ENCODE data around the gene ATP8B1.

ATP8B1 gene

DNA sequence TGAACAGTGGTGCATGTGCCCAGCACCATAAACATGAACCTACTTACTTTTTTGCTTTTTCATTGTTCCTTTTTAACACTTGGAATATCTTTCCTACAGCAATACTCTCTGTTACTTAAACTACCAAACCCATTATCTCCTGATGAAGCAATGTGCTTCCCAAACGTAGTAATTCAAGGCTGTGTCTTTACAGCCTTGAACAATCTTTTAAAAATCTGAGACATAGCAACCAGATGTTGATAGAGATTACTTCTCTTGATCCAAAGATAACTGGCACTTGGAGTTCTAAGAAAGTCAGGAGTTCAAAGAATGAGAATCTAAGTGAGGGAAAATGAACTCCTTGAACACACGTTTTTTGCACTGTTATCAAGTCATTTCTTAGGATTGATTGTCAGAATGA lies 40.4 kb downstream of the ATP8B1 start:
- H3K9me3 ChIP-seq (ENCODE audit: low read length), result no peaks in the 10 kb centered on the region
- H3K4me1 ChIP-seq (ENCODE audit: insufficient read depth, low read length), result no peaks in the 10 kb centered on the region
- no peaks in the 10 kb centered on the region for H3K36me3 ChIP-seq (ENCODE audit: insufficient read depth, low read length)
- no peak overlapping the region for H3K4me3 ChIP-seq (ENCODE audit: low read length)
- H2AFZ ChIP-seq (ENCODE audit: low read depth, low read length), result no peak overlapping the region
- H3K27me3 ChIP-seq (ENCODE audit: insufficient read depth, low read length), result no peaks in the 10 kb centered on the region

DNA sequence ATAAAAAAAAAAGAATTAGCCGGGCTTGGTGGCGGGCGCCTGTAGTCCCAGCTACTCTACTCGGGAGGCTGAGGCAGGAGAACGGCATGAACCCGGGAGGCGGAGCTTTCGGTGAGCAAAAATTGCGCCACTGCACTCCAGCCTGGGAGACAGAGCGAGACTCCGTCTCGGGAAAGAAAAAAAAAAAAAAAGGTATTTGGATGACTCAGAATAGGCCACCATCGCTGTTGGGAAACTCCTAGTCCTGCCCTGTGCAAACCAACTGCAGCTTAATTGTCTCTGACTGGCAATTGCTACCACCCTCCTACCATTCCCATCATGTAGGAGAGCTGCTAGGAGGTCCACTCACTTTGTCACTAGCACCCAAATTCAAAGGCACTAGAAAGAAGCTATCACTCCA lies 43.5 kb downstream of the ATP8B1 start:
- Histone ChIP-seq H2AFZ (ENCODE audit: low read depth, low read length) (no peak overlapping the region), H3K9me3 (ENCODE audit: low read length) (no peaks in the 10 kb centered on the region), H3K4me1 (ENCODE audit: insufficient read depth, low read length) (no peaks in the 10 kb centered on the region), H3K27me3 (ENCODE audit: insufficient read depth, low read length) (no peaks in the 10 kb centered on the region), H3K36me3 (ENCODE audit: insufficient read depth, low read length) (no peaks in the 10 kb centered on the region), H3K4me3 (ENCODE audit: low read length) (no peak overlapping the region)

GRCh38 chr18:57755473-57756067 lies 47.5 kb downstream of the ATP8B1 start:
- no peaks in the 10 kb centered on the region for H3K4me1 ChIP-seq (ENCODE audit: insufficient read depth, low read length)
- H2AFZ ChIP-seq (ENCODE audit: low read depth, low read length), result no peak overlapping the region
- no peaks in the 10 kb centered on the region for H3K9me3 ChIP-seq (ENCODE audit: low read length)
- H3K36me3 ChIP-seq (ENCODE audit: insufficient read depth, low read length), result no peaks in the 10 kb centered on the region
- no peaks in the 10 kb centered on the region for H3K27me3 ChIP-seq (ENCODE audit: insufficient read depth, low read length)
- no peak overlapping the region for H3K4me3 ChIP-seq (ENCODE audit: low read length)

DNA sequence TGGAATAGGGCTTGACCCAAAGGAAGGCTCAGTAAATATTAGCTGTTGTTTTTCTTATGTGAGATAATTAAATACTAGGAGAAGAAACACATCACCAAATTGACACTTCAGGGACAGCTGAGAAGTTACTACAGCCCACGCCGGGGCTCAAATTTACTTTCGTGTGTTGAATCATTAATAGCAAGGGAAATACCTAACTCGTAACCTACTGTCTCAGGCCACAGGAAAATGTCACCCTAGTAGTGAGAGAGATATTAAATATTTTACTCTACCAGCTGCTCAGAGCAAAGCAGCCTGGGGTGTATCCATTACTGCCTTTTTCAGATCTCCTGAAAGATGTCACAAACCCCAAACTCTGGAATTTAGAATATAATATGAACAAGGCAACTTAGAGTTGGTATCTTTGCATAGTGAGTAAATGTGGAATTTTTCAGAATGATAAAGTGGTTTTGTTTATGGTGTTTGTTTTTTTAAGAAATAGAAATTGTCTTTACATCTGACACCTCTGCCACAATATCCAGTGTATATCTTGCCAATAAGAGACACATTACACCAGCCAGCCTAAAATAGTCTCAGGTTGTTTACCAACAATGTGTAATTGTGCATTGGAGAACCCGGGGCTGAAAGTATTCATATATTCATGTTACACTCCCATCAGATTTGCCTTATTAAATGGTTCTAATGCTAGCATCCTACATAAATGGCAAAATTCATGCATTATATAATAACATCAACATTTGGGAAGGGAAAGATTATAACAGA lies 48.4 kb downstream of the ATP8B1 start:
- no peaks in the 10 kb centered on the region for H3K9me3 ChIP-seq (ENCODE audit: low read length)
- H3K27me3 ChIP-seq (ENCODE audit: insufficient read depth, low read length), result no peaks in the 10 kb centered on the region
- no peak overlapping the region for H2AFZ ChIP-seq (ENCODE audit: low read depth, low read length)
- H3K36me3 ChIP-seq (ENCODE audit: insufficient read depth, low read length), result no peaks in the 10 kb centered on the region
- no peak overlapping the region for H3K4me3 ChIP-seq (ENCODE audit: low read length)
- no peaks in the 10 kb centered on the region for H3K4me1 ChIP-seq (ENCODE audit: insufficient read depth, low read length)

GRCh38 chr18:57753063-57753462 lies 50.1 kb downstream of the ATP8B1 start:
- H3K9me3 ChIP-seq (ENCODE audit: low read length), result no peaks in the 10 kb centered on the region
- H3K27me3 ChIP-seq (ENCODE audit: insufficient read depth, low read length), result no peaks in the 10 kb centered on the region
- no peak overlapping the region for H3K4me3 ChIP-seq (ENCODE audit: low read length)
- H3K4me1 ChIP-seq (ENCODE audit: insufficient read depth, low read length), result no peaks in the 10 kb centered on the region
- H2AFZ ChIP-seq (ENCODE audit: low read depth, low read length), result no peak overlapping the region
- H3K36me3 ChIP-seq (ENCODE audit: insufficient read depth, low read length), result no peaks in the 10 kb centered on the region

- no peaks in the 10 kb centered on the region for H3K27me3 ChIP-seq (ENCODE audit: insufficient read depth, low read length)
- H2AFZ ChIP-seq (ENCODE audit: low read depth, low read length), result no peak overlapping the region
- H3K4me3 ChIP-seq (ENCODE audit: low read length), result no peak overlapping the region
Measured at GRCh38 chr18:57749604-57749970, 53.5 kb downstream of the ATP8B1 start.

GRCh38 chr18:57748770-57749603 lies 54.1 kb downstream of the ATP8B1 start:
- H3K9me3 ChIP-seq (ENCODE audit: low read length), result no peaks in the 10 kb centered on the region
- H3K36me3 ChIP-seq (ENCODE audit: insufficient read depth, low read length), result no peaks in the 10 kb centered on the region
- H3K4me3 ChIP-seq (ENCODE audit: low read length), result no peak overlapping the region
- no peaks in the 10 kb centered on the region for H3K4me1 ChIP-seq (ENCODE audit: insufficient read depth, low read length)
- H2AFZ ChIP-seq (ENCODE audit: low read depth, low read length), result no peak overlapping the region
- H3K27me3 ChIP-seq (ENCODE audit: insufficient read depth, low read length), result no peaks in the 10 kb centered on the region

More at GRCh38 chr18:57749604-57749970, 53.5 kb downstream of the ATP8B1 start:
- Histone ChIP-seq H3K36me3 (ENCODE audit: insufficient read depth, low read length) (no peaks in the 10 kb centered on the region), H3K9me3 (ENCODE audit: low read length) (no peaks in the 10 kb centered on the region), H3K4me1 (ENCODE audit: insufficient read depth, low read length) (no peaks in the 10 kb centered on the region)

DNA sequence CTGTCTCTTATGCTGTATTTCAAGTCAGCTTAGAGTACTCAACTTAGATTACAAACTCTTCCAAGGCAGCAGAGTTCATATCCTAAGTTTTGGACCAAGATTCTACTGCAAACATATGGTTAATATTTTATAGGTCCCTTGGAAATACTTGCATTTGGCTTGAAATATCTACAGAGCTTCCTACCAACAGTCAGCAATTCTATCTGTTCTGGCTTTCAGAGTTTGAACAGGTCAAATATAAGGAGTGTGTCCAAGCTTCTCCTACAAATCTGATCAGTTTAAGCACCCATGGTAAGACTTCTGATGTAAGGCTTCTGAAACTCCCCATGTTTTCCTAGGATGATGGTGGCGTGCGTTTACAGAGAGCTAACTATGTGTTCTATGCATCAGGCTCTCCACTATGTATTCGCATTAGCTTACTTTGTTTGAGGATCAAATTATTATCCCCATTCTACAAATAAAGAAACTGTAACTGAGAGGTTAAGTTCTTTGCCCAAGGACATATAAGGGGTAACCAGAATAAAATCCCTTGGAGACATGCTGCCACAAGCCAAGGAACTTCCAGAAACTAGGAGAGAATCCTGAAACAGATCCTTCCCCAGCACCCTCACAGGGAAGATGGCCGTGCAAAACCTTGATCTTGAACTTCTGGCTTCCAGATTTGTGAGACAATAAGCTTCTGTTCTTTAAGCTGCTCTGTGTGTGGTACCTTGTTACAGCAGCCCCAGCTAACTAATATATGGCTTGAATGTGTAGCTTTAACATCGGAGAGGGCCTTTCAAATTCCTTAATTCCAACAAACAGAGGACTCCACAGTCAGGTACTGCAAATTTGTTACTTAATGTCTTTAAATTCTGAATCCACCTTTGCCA lies 55.1 kb downstream of the ATP8B1 start:
- H3K36me3 ChIP-seq (ENCODE audit: insufficient read depth, low read length), result no peaks in the 10 kb centered on the region
- H3K27me3 ChIP-seq (ENCODE audit: insufficient read depth, low read length), result no peaks in the 10 kb centered on the region
- H3K4me3 ChIP-seq (ENCODE audit: low read length), result no peak overlapping the region
- no peaks in the 10 kb centered on the region for H3K9me3 ChIP-seq (ENCODE audit: low read length)
- H3K4me1 ChIP-seq (ENCODE audit: insufficient read depth, low read length), result no peaks in the 10 kb centered on the region
- no peak overlapping the region for H2AFZ ChIP-seq (ENCODE audit: low read depth, low read length)

DNA sequence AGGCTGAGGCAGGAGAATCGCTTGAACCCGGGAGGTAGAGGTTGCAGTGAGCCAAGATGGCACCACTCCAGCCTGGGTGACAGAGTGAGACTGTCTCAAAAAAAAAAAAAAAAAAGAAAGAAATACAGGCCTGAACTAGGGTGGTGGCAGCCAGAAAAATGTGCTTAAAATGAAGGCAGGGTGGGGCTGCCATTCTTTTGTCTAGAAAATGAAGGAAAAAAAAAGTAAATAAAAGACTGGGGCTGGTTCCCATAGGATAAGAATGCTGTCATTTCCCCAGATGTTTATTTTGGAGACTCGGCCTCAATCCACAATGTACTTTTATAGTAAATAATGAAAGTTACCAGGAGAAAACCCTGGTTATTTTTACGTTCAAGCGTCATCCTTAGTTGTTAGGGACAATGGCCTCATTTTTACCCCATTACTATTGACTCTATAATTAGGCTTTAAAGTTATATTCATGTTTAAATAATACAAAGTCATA lies 58.9 kb downstream of the ATP8B1 start:
- H3K4me3 ChIP-seq (ENCODE audit: low read length), result no peak overlapping the region
- no peaks in the 10 kb centered on the region for H3K4me1 ChIP-seq (ENCODE audit: insufficient read depth, low read length)
- no peaks in the 10 kb centered on the region for H3K9me3 ChIP-seq (ENCODE audit: low read length)
- no peak overlapping the region for H2AFZ ChIP-seq (ENCODE audit: low read depth, low read length)
- H3K36me3 ChIP-seq (ENCODE audit: insufficient read depth, low read length), result no peaks in the 10 kb centered on the region
- H3K27me3 ChIP-seq (ENCODE audit: insufficient read depth, low read length), result no peaks in the 10 kb centered on the region

GRCh38 chr18:57743008-57743407 lies 60.1 kb downstream of the ATP8B1 start:
- H3K36me3 ChIP-seq (ENCODE audit: insufficient read depth, low read length), result no peaks in the 10 kb centered on the region
- H3K4me1 ChIP-seq (ENCODE audit: insufficient read depth, low read length), result no peaks in the 10 kb centered on the region
- no peak overlapping the region for H2AFZ ChIP-seq (ENCODE audit: low read depth, low read length)
- H3K9me3 ChIP-seq (ENCODE audit: low read length), result no peaks in the 10 kb centered on the region
- H3K4me3 ChIP-seq (ENCODE audit: low read length), result no peak overlapping the region
- no peaks in the 10 kb centered on the region for H3K27me3 ChIP-seq (ENCODE audit: insufficient read depth, low read length)

DNA sequence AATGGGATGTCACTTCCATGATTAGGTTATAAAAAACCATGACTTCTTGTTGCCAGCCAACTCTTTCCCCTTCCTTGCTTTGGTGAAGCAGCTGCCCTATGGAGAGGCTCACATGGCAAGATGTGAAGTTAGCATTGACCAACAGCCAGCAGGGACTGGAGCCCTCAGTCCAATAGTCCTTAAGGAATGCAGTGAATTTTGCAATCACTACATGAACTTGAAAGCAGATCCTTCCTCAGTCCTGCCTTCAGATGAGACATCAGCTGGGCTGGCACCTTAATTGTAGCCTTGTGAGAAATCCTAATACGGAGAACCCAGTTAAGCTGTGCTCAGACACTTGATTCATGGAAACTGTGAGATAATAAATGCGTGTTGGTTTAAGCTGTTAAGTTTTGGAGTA lies 61.8 kb downstream of the ATP8B1 start:
- Histone ChIP-seq H2AFZ (ENCODE audit: low read depth, low read length) (no peak overlapping the region), H3K9me3 (ENCODE audit: low read length) (no peaks in the 10 kb centered on the region), H3K4me1 (ENCODE audit: insufficient read depth, low read length) (no peaks in the 10 kb centered on the region), H3K36me3 (ENCODE audit: insufficient read depth, low read length) (no peaks in the 10 kb centered on the region), H3K4me3 (ENCODE audit: low read length) (no peak overlapping the region), H3K27me3 (ENCODE audit: insufficient read depth, low read length) (no peaks in the 10 kb centered on the region)

DNA sequence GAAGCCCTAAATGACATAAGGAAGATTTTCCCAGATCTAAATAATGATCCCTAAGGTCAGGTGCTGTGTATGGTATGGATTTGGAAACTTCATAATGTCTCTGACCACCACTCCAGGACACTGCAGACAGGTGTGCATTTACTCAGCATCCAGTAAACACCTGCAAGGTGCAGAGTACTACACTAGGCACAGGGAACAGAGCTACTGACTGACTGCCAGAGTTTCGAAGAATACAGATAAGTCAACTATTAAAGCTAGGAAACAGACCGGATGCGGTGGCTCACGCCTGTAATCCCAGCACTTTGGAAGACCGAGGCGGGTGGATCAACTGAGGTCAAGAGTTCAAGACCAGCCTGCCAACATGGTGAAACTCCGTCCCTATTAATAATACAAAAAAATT lies 65.0 kb downstream of the ATP8B1 start:
- no peaks in the 10 kb centered on the region for H3K9me3 ChIP-seq (ENCODE audit: low read length)
- H3K4me1 ChIP-seq (ENCODE audit: insufficient read depth, low read length), result no peaks in the 10 kb centered on the region
- no peak overlapping the region for H3K4me3 ChIP-seq (ENCODE audit: low read length)
- no peaks in the 10 kb centered on the region for H3K27me3 ChIP-seq (ENCODE audit: insufficient read depth, low read length)
- H2AFZ ChIP-seq (ENCODE audit: low read depth, low read length), result no peak overlapping the region
- no peaks in the 10 kb centered on the region for H3K36me3 ChIP-seq (ENCODE audit: insufficient read depth, low read length)
